ENCODE measurements around the gene ABHD15.

ABHD15 gene

GRCh38 chr17:29591146-29591736, 24.4 kb upstream of the ABHD15 start:
- Histone ChIP-seq H3K4me3 (ENCODE audit: low read depth, low read length, poor library complexity, severe bottlenecking) (peak overlapping the region; percentile 85), H3K27ac (ENCODE audit: low read depth, low read length, poor library complexity, severe bottlenecking) (peak overlapping the region; percentile 87), H3K9ac (ENCODE audit: low read length) (peak overlapping the region; percentile 93), H3K36me3 (ENCODE audit: insufficient read depth, low read length) (no peaks in the 10 kb centered on the region), H3K79me2 (ENCODE audit: insufficient read depth, low read length) (peaks cover 9% of the 10 kb centered on the region; the same call in 1 of the 2 replicates), H2AFZ (ENCODE audit: low read length) (peak overlapping the region; percentile 5; the same call in 1 of the 2 replicates), H3F3A (ENCODE audit: insufficient read depth, low read length) (no peaks in the 10 kb centered on the region), H3K4me2 (ENCODE audit: low read length) (peak overlapping the region; percentile 99), H3K27me3 (ENCODE audit: insufficient read depth, low read length) (no peaks in the 10 kb centered on the region), H3K9me3 (ENCODE audit: low read length) (no peaks in the 10 kb centered on the region), H4K20me1 (ENCODE audit: insufficient read depth, low read length) (no peaks in the 10 kb centered on the region), H3K4me1 (ENCODE audit: insufficient read depth, low read length, severe bottlenecking) (peaks cover 65% of the 10 kb centered on the region), H3K9me2 (ENCODE audit: low read depth, low read length) (no peaks in the 10 kb centered on the region)
- TF ChIP-seq EZH2 (IDR thresholded peaks at IDR 0.05; ENCODE audit: borderline replicate concordance, low read length), result no peak
- TF ChIP-seq, protein P1, sequence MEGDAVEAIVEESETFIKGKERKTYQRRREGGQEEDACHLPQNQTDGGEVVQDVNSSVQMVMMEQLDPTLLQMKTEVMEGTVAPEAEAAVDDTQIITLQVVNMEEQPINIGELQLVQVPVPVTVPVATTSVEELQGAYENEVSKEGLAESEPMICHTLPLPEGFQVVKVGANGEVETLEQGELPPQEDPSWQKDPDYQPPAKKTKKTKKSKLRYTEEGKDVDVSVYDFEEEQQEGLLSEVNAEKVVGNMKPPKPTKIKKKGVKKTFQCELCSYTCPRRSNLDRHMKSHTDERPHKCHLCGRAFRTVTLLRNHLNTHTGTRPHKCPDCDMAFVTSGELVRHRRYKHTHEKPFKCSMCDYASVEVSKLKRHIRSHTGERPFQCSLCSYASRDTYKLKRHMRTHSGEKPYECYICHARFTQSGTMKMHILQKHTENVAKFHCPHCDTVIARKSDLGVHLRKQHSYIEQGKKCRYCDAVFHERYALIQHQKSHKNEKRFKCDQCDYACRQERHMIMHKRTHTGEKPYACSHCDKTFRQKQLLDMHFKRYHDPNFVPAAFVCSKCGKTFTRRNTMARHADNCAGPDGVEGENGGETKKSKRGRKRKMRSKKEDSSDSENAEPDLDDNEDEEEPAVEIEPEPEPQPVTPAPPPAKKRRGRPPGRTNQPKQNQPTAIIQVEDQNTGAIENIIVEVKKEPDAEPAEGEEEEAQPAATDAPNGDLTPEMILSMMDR (IDR thresholded peaks at IDR 0.05; ENCODE audit: low read length), result no peak

- H3K9ac ChIP-seq (ENCODE audit: low read length), result peak overlapping the region; percentile 93
- H3K4me3 ChIP-seq (ENCODE audit: low read depth, low read length, poor library complexity, severe bottlenecking), result peak overlapping the region; percentile 85
Observed at GRCh38 chr17:29590411-29591145, 23.7 kb upstream of the ABHD15 start.

DNA sequence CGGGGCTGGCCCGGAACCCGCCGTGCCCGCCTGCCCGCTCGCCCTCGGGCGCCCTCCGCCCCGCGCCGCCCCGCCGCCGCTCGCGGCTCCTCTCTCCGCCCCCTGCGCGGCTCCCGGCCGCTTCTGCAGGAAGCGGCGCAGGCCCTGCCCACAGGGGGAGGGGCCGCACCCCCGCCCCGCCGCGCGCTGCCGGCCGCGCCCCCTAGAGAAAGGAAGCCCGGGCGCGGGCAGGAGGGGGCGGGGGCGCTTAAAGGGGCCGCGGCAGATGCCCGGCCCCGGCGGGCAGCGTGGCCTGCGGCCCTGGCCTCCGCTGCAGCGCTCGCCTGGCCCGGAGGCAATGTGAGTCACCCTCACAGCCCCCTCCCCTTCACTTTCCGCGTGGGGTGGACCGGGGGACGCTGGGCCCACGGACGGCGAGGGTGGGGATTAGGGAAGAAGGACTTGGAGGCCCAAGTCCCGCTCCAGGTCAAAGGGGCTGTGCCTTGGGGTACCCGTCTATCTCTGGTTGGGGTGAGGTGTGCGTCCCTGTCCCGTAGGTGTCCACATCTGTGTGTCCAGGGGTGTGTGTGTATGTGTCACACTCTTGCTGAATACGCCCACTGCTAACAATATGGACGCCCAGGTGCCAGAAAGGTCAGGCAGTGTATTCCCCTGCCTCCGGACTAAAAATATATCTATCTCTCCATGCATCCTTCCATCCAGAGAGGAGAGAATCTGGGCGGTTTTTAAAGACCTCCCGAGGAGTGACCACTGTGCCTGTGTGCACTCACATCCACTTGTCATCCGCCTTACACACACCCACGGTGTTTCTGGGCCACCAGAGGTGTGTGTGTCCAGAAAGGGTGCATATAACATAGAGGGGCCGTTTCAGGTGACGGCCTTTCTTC, 22.9 kb upstream of the ABHD15 start, which contains the start of gene GIT1:
TSS of gene GIT1 (minus strand) at position 125 of the 887 bp plus-strand sequence. CDS start 270 bp downstream, outside the sequence.
- Histone ChIP-seq H3K27me3 (ENCODE audit: insufficient read depth, low read length) (no peaks in the 10 kb centered on the region), H2AFZ (ENCODE audit: low read length) (peak within 1 kb of the TSS; percentile 29; the same call in 1 of the 2 replicates), H3K4me2 (ENCODE audit: low read length) (peak within 1 kb of the TSS; percentile 99), H3K79me2 (ENCODE audit: insufficient read depth, low read length) (peaks cover 9% of the 10 kb centered on the region; the same call in 1 of the 2 replicates), H3K36me3 (ENCODE audit: insufficient read depth, low read length) (no peaks in the 10 kb centered on the region), H3K4me3 (ENCODE audit: low read depth, low read length, poor library complexity, severe bottlenecking) (peak within 1 kb of the TSS; percentile 94), H3K27ac (ENCODE audit: low read depth, low read length, poor library complexity, severe bottlenecking) (peak within 1 kb of the TSS; percentile 87), H3F3A (ENCODE audit: insufficient read depth, low read length) (no peaks in the 10 kb centered on the region), H3K9me2 (ENCODE audit: low read depth, low read length) (no peaks in the 10 kb centered on the region), H4K20me1 (ENCODE audit: insufficient read depth, low read length) (no peaks in the 10 kb centered on the region), H3K4me1 (ENCODE audit: insufficient read depth, low read length, severe bottlenecking) (peaks cover 80% of the 10 kb centered on the region), H3K9me3 (ENCODE audit: low read length) (no peaks in the 10 kb centered on the region), H3K9ac (ENCODE audit: low read length) (peak within 1 kb of the TSS; percentile 93)
- TF ChIP-seq, protein P1 (IDR thresholded peaks at IDR 0.05; ENCODE audit: low read length), result no peak
- TF ChIP-seq EZH2 (IDR thresholded peaks at IDR 0.05; ENCODE audit: borderline replicate concordance, low read length), result no peak

More at GRCh38 chr17:29590411-29591145, 23.7 kb upstream of the ABHD15 start:
- Histone ChIP-seq H3K4me2 (ENCODE audit: low read length) (peak overlapping the region; percentile 99), H4K20me1 (ENCODE audit: insufficient read depth, low read length) (no peaks in the 10 kb centered on the region), H3K27me3 (ENCODE audit: insufficient read depth, low read length) (no peaks in the 10 kb centered on the region), H3K9me3 (ENCODE audit: low read length) (no peaks in the 10 kb centered on the region), H3K36me3 (ENCODE audit: insufficient read depth, low read length) (no peaks in the 10 kb centered on the region), H3K27ac (ENCODE audit: low read depth, low read length, poor library complexity, severe bottlenecking) (peak overlapping the region; percentile 87), H3K4me1 (ENCODE audit: insufficient read depth, low read length, severe bottlenecking) (peaks cover 72% of the 10 kb centered on the region), H3K79me2 (ENCODE audit: insufficient read depth, low read length) (peaks cover 9% of the 10 kb centered on the region; the same call in 1 of the 2 replicates), H2AFZ (ENCODE audit: low read length) (peak overlapping the region; percentile 29; the same call in 1 of the 2 replicates), H3K9me2 (ENCODE audit: low read depth, low read length) (no peaks in the 10 kb centered on the region), H3F3A (ENCODE audit: insufficient read depth, low read length) (no peaks in the 10 kb centered on the region)
- TF ChIP-seq, protein P1 (IDR thresholded peaks at IDR 0.05; ENCODE audit: low read length), result no peak
- TF ChIP-seq EZH2 (IDR thresholded peaks at IDR 0.05; ENCODE audit: borderline replicate concordance, low read length), result no peak
